Peyer's patch (tissue), 4 donors: ENCODE data around the gene FER.

ENCODE experiments used
- POLR2A ChIP-seq, 2 donors: fragments of 450-650 bp; IDR thresholded peaks; one replicate each; pipeline ENCODE4 v1.5.1; 2017; ENCODE audit warnings: antibody characterized with exemption in 2 of 2, mild to moderate bottlenecking in 2 of 2, moderate library complexity in 2 of 2
- TF ChIP-seq, protein P1 (sequence below), 6 experiments: fragments of 450-650 bp in 4 of 6; fragments of 200-600 bp in 2 of 6; sonication (generic) in 1 of 6; IDR thresholded peaks; one replicate each; pipeline ENCODE4 v1.5.1; 2017 to 2019; ENCODE audit warnings: antibody characterized with exemption in 6 of 6, mild to moderate bottlenecking in 3 of 6, moderate library complexity in 1 of 6

DNA sequence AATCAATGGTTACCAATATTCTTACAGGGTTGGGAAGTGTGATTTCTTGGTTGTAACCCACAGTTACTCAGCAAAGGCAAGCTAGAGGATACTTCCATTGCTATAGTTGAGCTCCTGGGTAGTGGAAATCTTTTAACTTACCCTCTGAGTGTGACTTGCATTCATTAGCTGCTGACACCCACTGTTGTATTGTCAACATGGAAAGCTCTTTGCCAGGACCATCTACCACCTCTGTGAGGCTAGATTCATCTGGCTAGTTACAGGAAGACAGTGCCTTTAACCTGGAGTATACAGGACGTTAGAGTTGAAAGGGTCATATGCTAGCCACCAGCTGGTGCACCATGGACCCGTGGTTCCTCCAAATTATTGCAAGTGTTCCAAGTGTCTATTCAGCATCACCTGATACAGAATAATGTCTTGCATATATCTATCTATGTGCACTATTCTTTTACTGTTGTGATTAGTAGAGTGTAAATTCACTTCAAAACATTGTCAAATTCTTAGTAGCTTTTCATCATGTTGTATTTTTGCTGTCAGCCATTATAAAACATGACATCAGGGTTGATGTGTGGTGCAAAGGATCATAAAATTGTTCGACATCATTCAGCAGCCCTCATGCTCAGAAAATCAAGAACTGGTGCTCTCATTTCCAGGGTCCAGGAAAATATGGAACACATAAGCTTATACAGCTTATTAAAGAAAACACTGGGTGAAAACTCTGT lies 423.1 kb downstream of the FER start:
- TF ChIP-seq, protein P1, sequence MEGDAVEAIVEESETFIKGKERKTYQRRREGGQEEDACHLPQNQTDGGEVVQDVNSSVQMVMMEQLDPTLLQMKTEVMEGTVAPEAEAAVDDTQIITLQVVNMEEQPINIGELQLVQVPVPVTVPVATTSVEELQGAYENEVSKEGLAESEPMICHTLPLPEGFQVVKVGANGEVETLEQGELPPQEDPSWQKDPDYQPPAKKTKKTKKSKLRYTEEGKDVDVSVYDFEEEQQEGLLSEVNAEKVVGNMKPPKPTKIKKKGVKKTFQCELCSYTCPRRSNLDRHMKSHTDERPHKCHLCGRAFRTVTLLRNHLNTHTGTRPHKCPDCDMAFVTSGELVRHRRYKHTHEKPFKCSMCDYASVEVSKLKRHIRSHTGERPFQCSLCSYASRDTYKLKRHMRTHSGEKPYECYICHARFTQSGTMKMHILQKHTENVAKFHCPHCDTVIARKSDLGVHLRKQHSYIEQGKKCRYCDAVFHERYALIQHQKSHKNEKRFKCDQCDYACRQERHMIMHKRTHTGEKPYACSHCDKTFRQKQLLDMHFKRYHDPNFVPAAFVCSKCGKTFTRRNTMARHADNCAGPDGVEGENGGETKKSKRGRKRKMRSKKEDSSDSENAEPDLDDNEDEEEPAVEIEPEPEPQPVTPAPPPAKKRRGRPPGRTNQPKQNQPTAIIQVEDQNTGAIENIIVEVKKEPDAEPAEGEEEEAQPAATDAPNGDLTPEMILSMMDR (IDR thresholded peaks at IDR 0.05), result no peak
- TF ChIP-seq POLR2A (IDR thresholded peaks at IDR 0.05), result no peak
